ENCODE measurements around the gene NOS1AP. TPM values are rescaled to one million over a fixed set of nuclear protein-coding genes. Genes with fewer than 3 reads are reported as not detected.

NOS1AP gene
- total RNA-seq, 1 experiment from 2014 or later, result 14.7 TPM

GRCh38 chr1:162165528-162165927 is 96.0 kb downstream of the NOS1AP start (continued):
- TF ChIP-seq ATF1 (CRISPR knock-in tag; IDR thresholded peaks at IDR 0.05) (no peak), PREB (CRISPR knock-in tag; IDR thresholded peaks at IDR 0.05; ENCODE audit: borderline replicate concordance) (no peak)

- no peak overlapping the region for H3K4me3 Mint-ChIP-seq
- ATAC-seq, result peak; percentile 51
These were observed 97.6 kb downstream of the NOS1AP start for GRCh38 chr1:162166917-162167615.

More at GRCh38 chr1:162166917-162167615, 97.6 kb downstream of the NOS1AP start:
- Mint-ChIP-seq H3K27me3 (ENCODE audit: low read depth) (no peaks in the 10 kb centered on the region), H3K27ac (peak overlapping the region; percentile 40; the same call in 1 of the 2 replicates), H3K9me3 (0 out of 2 replicates have a peak, but pooled peaks cover 4% of the 10 kb centered on the region), H3K36me3 (no peaks in the 10 kb centered on the region), H3K4me1 (peaks cover 57% of the 10 kb centered on the region)
- CTCF ChIA-PET, result interaction anchor here (1.3 to 1.6 kb wide), 2 partner anchors 22 to 97 kb away, joined by 3 to 4 read pairs; no protein-coding TSS in a partner anchor
- DNase-seq (ENCODE audit: low spot score), result no peak
- POLR2A ChIA-PET, result no interaction called here
- TF ChIP-seq ZBTB43 (CRISPR knock-in tag; IDR thresholded peaks at IDR 0.05) (no peak), ATF1 (CRISPR knock-in tag; IDR thresholded peaks at IDR 0.05) (no peak), E2F4 (CRISPR knock-in tag; IDR thresholded peaks at IDR 0.05; ENCODE audit: borderline replicate concordance, low read depth) (no peak), AFF4 (CRISPR knock-in tag; IDR thresholded peaks at IDR 0.05; ENCODE audit: borderline replicate concordance) (no peak), HMGXB4 (CRISPR knock-in tag; IDR thresholded peaks at IDR 0.05) (no peak), ZSCAN18 (CRISPR knock-in tag; IDR thresholded peaks at IDR 0.05) (no peak), FOXP4 (CRISPR knock-in tag; IDR thresholded peaks at IDR 0.05) (no peak), ZNF532 (CRISPR knock-in tag; IDR thresholded peaks at IDR 0.05; ENCODE audit: borderline replicate concordance) (no peak)

Measured in WTC11 (cell line).